Activated CD8-positive, alpha-beta memory T cell treated with anti-CD3 and anti-CD28 coated beads, Interleukin-2, amount 50 U/mL, for 24 hours (primary cell): ENCODE measurements around the gene UTP14C.
"Not testable (repeated sequence)": the region's sequence is repeated elsewhere in the genome, so short reads cannot be mapped to it uniquely, and the experiment has no call there.

Experiments used
- DNase-seq: peaks from one replicate; pipeline ENCODE4 v3.0.0-alpha.2; 2020; ENCODE audit errors: extremely low read depth

The UTP14C gene

GRCh38 chr13:52048516-52048915, 24.0 kb downstream of the UTP14C start:
- DNase-seq: no peak

GRCh38 chr13:52051400-52051799, 26.9 kb downstream of the UTP14C start:
- no peak for DNase-seq

- no peak for DNase-seq
Observed at GRCh38 chr13:52053460-52053859, 29.0 kb downstream of the UTP14C start.

- DNase-seq: not testable (repeated sequence)
Observed at GRCh38 chr13:52061064-52061463, 36.6 kb downstream of the UTP14C start.

- DNase-seq: no peak
Observed at GRCh38 chr13:52061587-52061986, 37.1 kb downstream of the UTP14C start.

- DNase-seq: no peak
Observed at GRCh38 chr13:52067237-52067636, 42.7 kb downstream of the UTP14C start.

GRCh38 chr13:52070929-52071523, 46.5 kb downstream of the UTP14C start:
- DNase-seq: no peak
